ENCODE results near the gene CEP112. TPM values are rescaled to one million over a fixed set of nuclear protein-coding genes. Genes with fewer than 3 reads are reported as not detected.

Gene CEP112
- total RNA-seq, 6 donors from 2014 or later: 14.3 to 70.2 (median 31.0) TPM

- Histone ChIP-seq H3K9me3 (no peaks in the 10 kb centered on the region), H3K4me3 (no peak overlapping the region), H3K4me1 (no peaks in the 10 kb centered on the region), H3K27ac (no peak overlapping the region), H3K36me3 (no peaks in the 10 kb centered on the region), H3K27me3 (no peaks in the 10 kb centered on the region)
- DNase-seq: no peak
- no peak for TF ChIP-seq EP300 (IDR thresholded peaks at IDR 0.05)
- TF ChIP-seq POLR2AphosphoS5 (IDR thresholded peaks at IDR 0.05): no peak
- TF ChIP-seq POLR2A (IDR thresholded peaks at IDR 0.05): no peak
- TF ChIP-seq, protein P1, sequence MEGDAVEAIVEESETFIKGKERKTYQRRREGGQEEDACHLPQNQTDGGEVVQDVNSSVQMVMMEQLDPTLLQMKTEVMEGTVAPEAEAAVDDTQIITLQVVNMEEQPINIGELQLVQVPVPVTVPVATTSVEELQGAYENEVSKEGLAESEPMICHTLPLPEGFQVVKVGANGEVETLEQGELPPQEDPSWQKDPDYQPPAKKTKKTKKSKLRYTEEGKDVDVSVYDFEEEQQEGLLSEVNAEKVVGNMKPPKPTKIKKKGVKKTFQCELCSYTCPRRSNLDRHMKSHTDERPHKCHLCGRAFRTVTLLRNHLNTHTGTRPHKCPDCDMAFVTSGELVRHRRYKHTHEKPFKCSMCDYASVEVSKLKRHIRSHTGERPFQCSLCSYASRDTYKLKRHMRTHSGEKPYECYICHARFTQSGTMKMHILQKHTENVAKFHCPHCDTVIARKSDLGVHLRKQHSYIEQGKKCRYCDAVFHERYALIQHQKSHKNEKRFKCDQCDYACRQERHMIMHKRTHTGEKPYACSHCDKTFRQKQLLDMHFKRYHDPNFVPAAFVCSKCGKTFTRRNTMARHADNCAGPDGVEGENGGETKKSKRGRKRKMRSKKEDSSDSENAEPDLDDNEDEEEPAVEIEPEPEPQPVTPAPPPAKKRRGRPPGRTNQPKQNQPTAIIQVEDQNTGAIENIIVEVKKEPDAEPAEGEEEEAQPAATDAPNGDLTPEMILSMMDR (IDR thresholded peaks at IDR 0.05): no peak
- ATAC-seq (ENCODE audit: low FRiP score in 2 of 2): no peak
- WGBS, 2 donors: 88 to 91% methylated on average over 8 of the region's 8 CpGs
Measured at GRCh38 chr17:66220079-66220835, 28.3 kb upstream of the CEP112 start.

DNA sequence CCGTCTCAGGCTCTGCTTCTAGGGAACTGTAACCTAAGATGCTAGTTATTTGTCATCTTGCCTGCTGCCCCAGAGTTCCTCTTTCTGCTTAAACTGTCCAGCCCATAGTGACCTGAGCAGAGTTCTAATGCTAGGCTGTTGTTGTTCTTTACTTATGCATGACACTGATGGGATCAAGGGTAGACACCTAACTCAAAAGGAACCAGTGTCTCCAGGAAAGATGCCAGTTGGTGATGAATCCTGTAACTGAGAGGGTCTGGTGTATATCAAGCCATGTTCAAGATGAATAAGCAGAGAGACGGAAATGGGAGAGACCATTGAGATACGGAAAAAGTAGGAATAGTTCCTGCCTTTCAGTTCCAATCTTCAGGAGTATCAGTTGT is 23.6 kb upstream of the CEP112 start:
- TF ChIP-seq EP300 (IDR thresholded peaks at IDR 0.05) (no peak), POLR2A (IDR thresholded peaks at IDR 0.05) (no peak), POLR2AphosphoS5 (IDR thresholded peaks at IDR 0.05) (no peak)
- TF ChIP-seq, protein P1 (IDR thresholded peaks at IDR 0.05): no peak
- Histone ChIP-seq H3K27me3 (no peaks in the 10 kb centered on the region), H3K27ac (no peak overlapping the region), H3K4me3 (no peak overlapping the region), H3K9me3 (no peaks in the 10 kb centered on the region), H3K4me1 (no peaks in the 10 kb centered on the region), H3K36me3 (no peaks in the 10 kb centered on the region)
- ATAC-seq (ENCODE audit: low FRiP score in 2 of 2) (no peak), DNase-seq (no peak)
- WGBS, 2 donors: 88 to 98% methylated on average over 3 of the region's 3 CpGs

DNA sequence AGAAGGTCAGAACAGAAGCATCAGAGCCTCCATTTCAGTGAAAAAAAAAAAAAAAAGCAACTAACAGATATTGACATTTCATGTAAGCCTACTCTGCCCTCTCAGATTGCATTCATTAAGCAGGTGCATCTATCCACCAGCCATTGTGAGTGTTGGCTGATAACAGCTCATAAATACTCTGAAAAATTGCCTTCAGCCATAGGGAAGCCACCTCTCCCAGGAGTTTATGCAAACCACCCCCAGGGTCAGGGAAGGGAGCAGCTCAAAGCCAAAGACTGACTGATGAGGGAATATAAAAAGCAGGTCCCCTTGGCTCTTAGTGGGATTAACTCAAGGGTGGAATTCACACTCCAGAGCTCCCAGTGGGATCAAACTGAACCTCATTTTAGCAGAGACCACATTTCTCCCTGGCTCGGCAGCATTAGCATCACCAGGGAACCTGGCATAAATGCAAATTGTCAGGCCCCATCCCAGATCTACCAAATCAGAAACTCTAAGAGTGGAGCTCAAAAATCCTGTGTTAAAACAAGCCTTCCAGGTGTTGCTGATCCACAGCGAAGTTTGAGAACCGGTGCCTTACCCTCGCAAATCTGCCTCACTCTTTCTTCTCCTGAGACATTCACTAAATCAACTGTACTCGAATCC is 23.1 kb upstream of the CEP112 start:
- Histone ChIP-seq H3K4me3 (no peak overlapping the region), H3K27ac (no peak overlapping the region), H3K4me1 (no peaks in the 10 kb centered on the region), H3K27me3 (no peaks in the 10 kb centered on the region), H3K36me3 (no peaks in the 10 kb centered on the region), H3K9me3 (no peaks in the 10 kb centered on the region)
- DNase-seq (no peak), ATAC-seq (ENCODE audit: low FRiP score in 2 of 2) (no peak)
- 91 to 94% methylated on average over 5 of the region's 5 CpGs for WGBS, 2 donors
- TF ChIP-seq POLR2AphosphoS5 (IDR thresholded peaks at IDR 0.05) (no peak), EP300 (IDR thresholded peaks at IDR 0.05) (no peak), POLR2A (IDR thresholded peaks at IDR 0.05) (no peak)
- TF ChIP-seq, protein P1 (IDR thresholded peaks at IDR 0.05): no peak

GRCh38 chr17:66211047-66211810 is 19.3 kb upstream of the CEP112 start:
- Histone ChIP-seq H3K4me3 (no peak overlapping the region), H3K27ac (no peak overlapping the region), H3K36me3 (no peaks in the 10 kb centered on the region), H3K9me3 (no peaks in the 10 kb centered on the region), H3K27me3 (no peaks in the 10 kb centered on the region), H3K4me1 (no peaks in the 10 kb centered on the region)
- no peak for ATAC-seq (ENCODE audit: low FRiP score in 2 of 2)
- WGBS, 2 donors: 91% methylated on average over 9 of the region's 9 CpGs
- no peak for DNase-seq
- TF ChIP-seq POLR2AphosphoS5 (IDR thresholded peaks at IDR 0.05) (no peak), POLR2A (IDR thresholded peaks at IDR 0.05) (no peak), EP300 (IDR thresholded peaks at IDR 0.05) (no peak)
- TF ChIP-seq, protein P1 (IDR thresholded peaks at IDR 0.05): no peak
